OCI-LY7 (cell line): ENCODE measurements around the gene UBE2H. TPM values are rescaled to one million over a fixed set of nuclear protein-coding genes. Genes with fewer than 3 reads are reported as not detected.

Source experiments
- BruUV-seq: library from RNA; stranded (reverse); fragments of 400-500 nt; replicated peaks from 2 replicates; lab custom pipeline; 2021; lab: Mats Ljungman, UMichigan
- CTCF ChIA-PET: fragments of 300-600 bp; sonication (Branson Sonifier 250); formaldehyde crosslinking; loops from one replicate; lab custom pipeline; 2022; ENCODE audit warnings: antibody characterized with exemption; ENCODE audit not compliant: unreplicated experiment; lab: Charles Lee
- POLR2A ChIA-PET: fragments of 300-600 bp; sonication (Branson Sonifier 250); formaldehyde crosslinking; loops from one replicate; lab custom pipeline; 2022; ENCODE audit warnings: antibody characterized with exemption; lab: Charles Lee
- DNase-seq: peaks from one replicate; pipeline ENCODE4 v3.0.0-alpha.2; 2015; ENCODE audit warnings: low spot score
- H2AFZ ChIP-seq: fragments of 200-600 bp; sonication (generic), shearing (Covaris generic); 2 replicates; pipeline ENCODE4 v1.6.1; 2014; ENCODE audit warnings: mild to moderate bottlenecking, antibody characterized with exemption, low read length, moderate library complexity
- H3K27ac ChIP-seq: fragments of 200-600 bp; sonication (generic); 2 replicates; pipeline ENCODE4 v1.5.1; 2014; ENCODE audit warnings: mixed run types, low read depth, mild to moderate bottlenecking, moderate library complexity, low read length, inconsistent platforms; ENCODE audit not compliant: poor library complexity, severe bottlenecking
- H3K36me3 ChIP-seq: fragments of 200-600 bp; sonication (generic); 2 replicates; pipeline ENCODE4 v1.6.1; 2014; ENCODE audit warnings: mild to moderate bottlenecking, antibody characterized with exemption, low read length, moderate library complexity, mixed read lengths; ENCODE audit not compliant: insufficient read depth
- H3K4me1 ChIP-seq: fragments of 200-600 bp; sonication (generic); 2 replicates; pipeline ENCODE4 v1.5.1; 2014; ENCODE audit warnings: mild to moderate bottlenecking, low read length; ENCODE audit not compliant: insufficient read depth, poor library complexity, severe bottlenecking
- H3K4me2 ChIP-seq: fragments of 200-600 bp; sonication (generic); 2 replicates; pipeline ENCODE4 v1.6.1; 2014; ENCODE audit warnings: mild to moderate bottlenecking, low read length
- H3K4me3 ChIP-seq: fragments of 200-600 bp; sonication (generic); 2 replicates; pipeline ENCODE4 v1.5.1; 2014; ENCODE audit warnings: mild to moderate bottlenecking, low read depth, low read length; ENCODE audit not compliant: poor library complexity, severe bottlenecking
- H3K79me2 ChIP-seq: fragments of 200-600 bp; sonication (generic); 2 replicates; pipeline ENCODE4 v1.6.1; 2016; ENCODE audit warnings: low read depth, mild to moderate bottlenecking, low read length, moderate library complexity, mixed read lengths; ENCODE audit not compliant: insufficient read depth
- H3K9me2 ChIP-seq: fragments of 200-600 bp; sonication (generic); 2 replicates; pipeline ENCODE4 v1.6.1; 2016; ENCODE audit warnings: mild to moderate bottlenecking, low read length, mixed read lengths; ENCODE audit not compliant: insufficient read depth
- H3K9me3 ChIP-seq: fragments of 200-600 bp; sonication (generic); 2 replicates; pipeline ENCODE4 v1.6.1; 2014; ENCODE audit warnings: mild to moderate bottlenecking, mixed run types, low read length, mixed read lengths
- H4K20me1 ChIP-seq: fragments of 200-600 bp; sonication (generic); 2 replicates; pipeline ENCODE4 v1.6.1; 2014; ENCODE audit warnings: mild to moderate bottlenecking, antibody characterized with exemption, low read length, moderate library complexity, mixed read lengths; ENCODE audit not compliant: insufficient read depth
- EZH2phosphoT487 ChIP-seq: fragments of 200-600 bp; sonication (generic); IDR thresholded peaks from 2 replicates; pipeline ENCODE4 v1.6.1; 2018; ENCODE audit warnings: low read depth, borderline replicate concordance, mild to moderate bottlenecking, mixed run types, antibody characterized with exemption, low read length, moderate library complexity, mixed read lengths
- intact Hi-C: fragments of 100-400 bp; cut with micrococcal nuclease; formaldehyde crosslinking; loops from one replicate; pipeline ENCODE4 v1.10.0; 2022; ENCODE audit not compliant: unreplicated experiment
- total RNA-seq, 2 experiments: library from RNA; depleted of rRNA in 1 of 2; stranded (reverse); fragments of >200 nt in 1 of 2; shearing (Covaris generic) in 1 of 2; gene quantifications; 2 replicates each; pipeline ENCODE4 v1.2.3, GENCODE V29; 2014 to 2022
- TF ChIP-seq, protein P1 (sequence below): fragments of 200-600 bp; sonication (generic); conservative IDR thresholded peaks from 2 replicates; pipeline ENCODE4 v1.5.1; 2014; ENCODE audit warnings: mild to moderate bottlenecking, antibody characterized with exemption, low read length, moderate library complexity, mixed read lengths

UBE2H gene
- total RNA-seq, 2 experiments from 2014 or later, result 12.7 to 35.3 TPM

DNA sequence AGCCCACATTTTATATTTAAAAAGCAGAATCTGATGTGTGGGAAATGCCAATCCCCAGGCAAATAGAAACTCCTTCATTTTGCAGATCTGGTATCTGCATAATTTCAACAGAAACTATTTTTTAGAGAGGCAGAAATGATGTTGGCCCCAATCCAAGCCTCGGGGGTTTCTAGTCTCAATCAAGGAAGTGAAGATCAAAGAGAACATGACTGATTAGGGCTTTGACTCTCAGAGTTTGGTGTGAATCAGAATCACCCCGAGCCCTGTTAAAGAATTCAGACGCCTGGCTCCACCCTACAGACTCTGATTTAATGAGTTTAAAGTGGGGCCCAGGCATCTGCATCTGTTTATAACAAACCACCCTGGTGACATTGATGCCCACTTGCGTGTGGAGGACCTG lies 36.7 kb upstream of the UBE2H start:
- no peak overlapping the region for H3K4me2 ChIP-seq
- H3K9me2 ChIP-seq, result no peaks in the 10 kb centered on the region
- BruUV-seq, result no TSS peak
- ChIA-PET CTCF (no interaction called here), POLR2A (interaction anchor here (0.6 kb wide), 1 partner anchor 351 kb away, joined by 4 read pairs; no protein-coding TSS in a partner anchor)
- H3K4me3 ChIP-seq, result no peak overlapping the region
- no peaks in the 10 kb centered on the region for H3K79me2 ChIP-seq
- no peaks in the 10 kb centered on the region for H3K4me1 ChIP-seq
- H3K9me3 ChIP-seq, result no peaks in the 10 kb centered on the region
- TF ChIP-seq, protein P1, sequence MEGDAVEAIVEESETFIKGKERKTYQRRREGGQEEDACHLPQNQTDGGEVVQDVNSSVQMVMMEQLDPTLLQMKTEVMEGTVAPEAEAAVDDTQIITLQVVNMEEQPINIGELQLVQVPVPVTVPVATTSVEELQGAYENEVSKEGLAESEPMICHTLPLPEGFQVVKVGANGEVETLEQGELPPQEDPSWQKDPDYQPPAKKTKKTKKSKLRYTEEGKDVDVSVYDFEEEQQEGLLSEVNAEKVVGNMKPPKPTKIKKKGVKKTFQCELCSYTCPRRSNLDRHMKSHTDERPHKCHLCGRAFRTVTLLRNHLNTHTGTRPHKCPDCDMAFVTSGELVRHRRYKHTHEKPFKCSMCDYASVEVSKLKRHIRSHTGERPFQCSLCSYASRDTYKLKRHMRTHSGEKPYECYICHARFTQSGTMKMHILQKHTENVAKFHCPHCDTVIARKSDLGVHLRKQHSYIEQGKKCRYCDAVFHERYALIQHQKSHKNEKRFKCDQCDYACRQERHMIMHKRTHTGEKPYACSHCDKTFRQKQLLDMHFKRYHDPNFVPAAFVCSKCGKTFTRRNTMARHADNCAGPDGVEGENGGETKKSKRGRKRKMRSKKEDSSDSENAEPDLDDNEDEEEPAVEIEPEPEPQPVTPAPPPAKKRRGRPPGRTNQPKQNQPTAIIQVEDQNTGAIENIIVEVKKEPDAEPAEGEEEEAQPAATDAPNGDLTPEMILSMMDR, result no peak
- DNase-seq, result no peak
- intact Hi-C loops, result no loop called here
- no peak overlapping the region for H3K27ac ChIP-seq
- H4K20me1 ChIP-seq, result no peaks in the 10 kb centered on the region
- no peak overlapping the region for H2AFZ ChIP-seq
- H3K36me3 ChIP-seq, result no peaks in the 10 kb centered on the region

DNA sequence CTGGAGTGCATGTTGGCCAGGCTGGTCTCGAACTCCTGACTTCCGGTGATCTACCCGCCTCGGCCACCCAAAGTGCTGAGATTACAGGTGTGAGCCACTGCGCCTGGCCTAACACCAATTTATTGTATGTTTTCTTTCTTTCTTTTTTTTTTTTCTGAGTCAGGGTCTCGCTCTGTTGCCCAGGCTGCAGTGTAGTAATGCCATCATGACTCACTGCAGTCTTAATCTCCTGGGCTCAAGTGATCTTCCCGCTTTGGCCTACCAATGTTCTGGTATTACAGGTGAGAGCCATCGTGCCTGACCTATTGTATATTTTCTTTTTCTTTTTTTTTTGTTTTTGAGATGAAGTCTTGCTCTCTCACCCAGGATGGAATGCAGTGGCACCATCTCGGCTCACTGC lies 33.8 kb upstream of the UBE2H start:
- H2AFZ ChIP-seq, result no peak overlapping the region
- H3K36me3 ChIP-seq, result no peaks in the 10 kb centered on the region
- H3K4me3 ChIP-seq, result no peak overlapping the region
- H3K4me2 ChIP-seq, result no peak overlapping the region
- BruUV-seq, result no TSS peak
- H3K27ac ChIP-seq, result no peak overlapping the region
- no peaks in the 10 kb centered on the region for H3K9me2 ChIP-seq
- H3K79me2 ChIP-seq, result no peaks in the 10 kb centered on the region
- no peak for DNase-seq
- POLR2A ChIA-PET, result no interaction called here
- H3K9me3 ChIP-seq, result no peaks in the 10 kb centered on the region
- intact Hi-C loops, result no loop called here
- CTCF ChIA-PET, result no interaction called here
- H3K4me1 ChIP-seq, result no peaks in the 10 kb centered on the region
- H4K20me1 ChIP-seq, result no peaks in the 10 kb centered on the region
- TF ChIP-seq EZH2phosphoT487, result no peak
- TF ChIP-seq, protein P1, result no peak

DNA sequence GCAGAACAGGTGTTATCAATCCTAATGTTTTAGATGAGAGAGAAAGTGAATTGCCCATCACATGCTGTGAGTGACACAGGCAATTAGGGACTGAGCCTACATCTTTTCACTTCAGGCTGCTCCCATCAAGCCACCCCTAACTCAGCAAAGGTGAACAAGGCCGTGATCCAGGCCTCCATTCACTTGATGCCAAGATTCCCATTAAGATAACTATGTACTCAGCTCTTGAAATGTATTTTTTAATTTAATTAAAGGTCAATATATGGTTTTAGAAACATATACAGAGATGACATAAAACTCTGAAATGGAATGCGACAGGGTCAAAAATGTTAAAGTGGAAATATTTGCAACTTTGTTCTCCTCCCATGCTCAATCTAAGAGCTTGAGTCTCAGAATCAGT lies 27.9 kb upstream of the UBE2H start:
- CTCF ChIA-PET, result no interaction called here
- no peak for DNase-seq
- TF ChIP-seq, protein P1, result no peak
- TF ChIP-seq EZH2phosphoT487, result no peak
- H3K4me1 ChIP-seq, result no peaks in the 10 kb centered on the region
- H3K4me2 ChIP-seq, result no peak overlapping the region
- intact Hi-C loops, result no loop called here
- H3K9me2 ChIP-seq, result no peaks in the 10 kb centered on the region
- H3K79me2 ChIP-seq, result no peaks in the 10 kb centered on the region
- POLR2A ChIA-PET, result interaction anchor here (0.5 to 0.7 kb wide), 3 partner anchors 118 to 962 kb away, joined by 3 read pairs; no protein-coding TSS in a partner anchor
- no peaks in the 10 kb centered on the region for H4K20me1 ChIP-seq
- BruUV-seq, result no TSS peak
- no peak overlapping the region for H2AFZ ChIP-seq
- H3K27ac ChIP-seq, result no peak overlapping the region
- H3K4me3 ChIP-seq, result no peak overlapping the region
- H3K9me3 ChIP-seq, result no peaks in the 10 kb centered on the region
- H3K36me3 ChIP-seq, result no peaks in the 10 kb centered on the region
